Ishikawa (cell line): ENCODE measurements around the gene MATN3.

Source experiments
- CEBPB ChIP-seq: IDR thresholded peaks from 2 replicates; pipeline ENCODE4 v1.6.1; 2012
- CREB1 ChIP-seq: IDR thresholded peaks from 2 replicates; pipeline ENCODE4 v1.6.1; 2012; ENCODE audit warnings: low read depth
- EP300 ChIP-seq: IDR thresholded peaks from 2 replicates; pipeline ENCODE4 v1.6.1; 2012; ENCODE audit warnings: borderline replicate concordance
- FOXM1 ChIP-seq: IDR thresholded peaks from 2 replicates; pipeline ENCODE4 v1.6.1; 2012; ENCODE audit warnings: low read depth, borderline replicate concordance
- RAD21 ChIP-seq: IDR thresholded peaks from 2 replicates; pipeline ENCODE4 v1.6.1; 2012; ENCODE audit warnings: low read depth
- TAF1 ChIP-seq: IDR thresholded peaks from 2 replicates; pipeline ENCODE4 v1.6.1; 2012; ENCODE audit warnings: low read depth, mild to moderate bottlenecking
- TEAD4 ChIP-seq: IDR thresholded peaks from 2 replicates; pipeline ENCODE4 v1.6.1; 2012
- YY1 ChIP-seq: IDR thresholded peaks from 2 replicates; pipeline ENCODE4 v1.6.1; 2012; ENCODE audit warnings: low read depth
- ZBTB7A ChIP-seq: IDR thresholded peaks from 2 replicates; pipeline ENCODE4 v1.6.1; 2012; ENCODE audit warnings: low read depth
- TF ChIP-seq, protein P1 (sequence below): IDR thresholded peaks from 2 replicates; pipeline ENCODE4 v1.6.1; 2012
- TF ChIP-seq, protein P2 (sequence below): IDR thresholded peaks from 2 replicates; pipeline ENCODE4 v1.6.1; 2012; ENCODE audit warnings: low read depth, mild to moderate bottlenecking

DNA sequence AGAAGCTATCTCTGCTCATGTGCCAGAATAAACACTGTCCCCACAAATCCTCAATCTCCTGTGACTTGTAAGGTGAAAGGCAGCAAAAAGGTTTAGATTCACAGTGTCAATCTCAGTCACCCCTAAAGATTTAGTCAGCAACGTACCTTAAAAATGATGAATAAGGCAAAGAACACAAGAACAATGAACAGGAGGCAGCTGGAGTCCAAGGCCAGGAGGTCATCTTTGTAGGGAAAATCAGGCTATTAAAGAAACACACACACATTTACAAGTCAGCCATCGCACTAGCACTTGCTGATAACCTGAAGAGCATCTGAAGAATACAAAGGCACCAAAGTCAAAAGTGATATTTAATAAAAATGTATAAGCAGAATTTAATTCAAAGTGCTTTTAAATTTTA lies 22.4 kb upstream of the MATN3 start:
- TF ChIP-seq CREB1 (no peak), ZBTB7A (no peak), YY1 (no peak), EP300 (no peak), FOXM1 (no peak), TEAD4 (no peak), RAD21 (no peak), TAF1 (no peak), CEBPB (no peak)
- TF ChIP-seq, protein P1, sequence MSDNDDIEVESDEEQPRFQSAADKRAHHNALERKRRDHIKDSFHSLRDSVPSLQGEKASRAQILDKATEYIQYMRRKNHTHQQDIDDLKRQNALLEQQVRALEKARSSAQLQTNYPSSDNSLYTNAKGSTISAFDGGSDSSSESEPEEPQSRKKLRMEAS: no peak
- TF ChIP-seq, protein P2, sequence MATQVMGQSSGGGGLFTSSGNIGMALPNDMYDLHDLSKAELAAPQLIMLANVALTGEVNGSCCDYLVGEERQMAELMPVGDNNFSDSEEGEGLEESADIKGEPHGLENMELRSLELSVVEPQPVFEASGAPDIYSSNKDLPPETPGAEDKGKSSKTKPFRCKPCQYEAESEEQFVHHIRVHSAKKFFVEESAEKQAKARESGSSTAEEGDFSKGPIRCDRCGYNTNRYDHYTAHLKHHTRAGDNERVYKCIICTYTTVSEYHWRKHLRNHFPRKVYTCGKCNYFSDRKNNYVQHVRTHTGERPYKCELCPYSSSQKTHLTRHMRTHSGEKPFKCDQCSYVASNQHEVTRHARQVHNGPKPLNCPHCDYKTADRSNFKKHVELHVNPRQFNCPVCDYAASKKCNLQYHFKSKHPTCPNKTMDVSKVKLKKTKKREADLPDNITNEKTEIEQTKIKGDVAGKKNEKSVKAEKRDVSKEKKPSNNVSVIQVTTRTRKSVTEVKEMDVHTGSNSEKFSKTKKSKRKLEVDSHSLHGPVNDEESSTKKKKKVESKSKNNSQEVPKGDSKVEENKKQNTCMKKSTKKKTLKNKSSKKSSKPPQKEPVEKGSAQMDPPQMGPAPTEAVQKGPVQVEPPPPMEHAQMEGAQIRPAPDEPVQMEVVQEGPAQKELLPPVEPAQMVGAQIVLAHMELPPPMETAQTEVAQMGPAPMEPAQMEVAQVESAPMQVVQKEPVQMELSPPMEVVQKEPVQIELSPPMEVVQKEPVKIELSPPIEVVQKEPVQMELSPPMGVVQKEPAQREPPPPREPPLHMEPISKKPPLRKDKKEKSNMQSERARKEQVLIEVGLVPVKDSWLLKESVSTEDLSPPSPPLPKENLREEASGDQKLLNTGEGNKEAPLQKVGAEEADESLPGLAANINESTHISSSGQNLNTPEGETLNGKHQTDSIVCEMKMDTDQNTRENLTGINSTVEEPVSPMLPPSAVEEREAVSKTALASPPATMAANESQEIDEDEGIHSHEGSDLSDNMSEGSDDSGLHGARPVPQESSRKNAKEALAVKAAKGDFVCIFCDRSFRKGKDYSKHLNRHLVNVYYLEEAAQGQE: no peak
